GM12878 (cell line): Measurements from ENCODE around the gene KCNQ1. TPM values are rescaled to one million over a fixed set of nuclear protein-coding genes. Genes with fewer than 3 reads are reported as not detected.

ENCODE experiments used
- ATAC-seq: fragments of 200-7000 bp; cut with Tn5 transposase; 3 replicates; pipeline ENCODE4 v1.9.1; 2020; ENCODE audit warnings: mild to moderate bottlenecking, moderate library complexity
- BruUV-seq: library from RNA; stranded (reverse); fragments of 400-500 nt; replicated peaks from 2 replicates; lab custom pipeline; 2021; lab: Mats Ljungman, UMichigan
- CTCF ChIA-PET: fragments of 300-600 bp; sonication (Branson Sonifier 250); formaldehyde crosslinking; extraction: SDS; loops from one replicate; lab custom pipeline; 2021; ENCODE audit warnings: inconsistent platforms; lab: Yijun Ruan, JAX
- POLR2A ChIA-PET: fragments of 350-600 bp; formaldehyde crosslinking; extraction: SDS; loops from one replicate; lab custom pipeline; 2021; ENCODE audit warnings: inconsistent platforms; lab: Charles Lee
- RAD21 ChIA-PET: fragments of 300-600 bp; sonication (Branson Sonifier 250); formaldehyde crosslinking; loops from one replicate; lab custom pipeline; 2023; ENCODE audit warnings: antibody characterized with exemption; ENCODE audit not compliant: unreplicated experiment; lab: Charles Lee
- SMC1A ChIA-PET: fragments of 300-600 bp; sonication (Branson Sonifier 250); formaldehyde crosslinking; loops from one replicate; lab custom pipeline; 2023; ENCODE audit not compliant: unreplicated experiment, uncharacterized antibody; lab: Charles Lee
- DNase-seq: peaks from one replicate; pipeline ENCODE4 v3.0.0-alpha.2; 2011; ENCODE audit warnings: low read depth, low spot score
- FAIRE-seq: peaks from 3 replicates; lab custom pipeline; 2011; peaks lifted over from hg19 to GRCh38; lab: Jason Lieb, UNC
- H2AFZ ChIP-seq: 2 replicates; pipeline ENCODE4 v1.6.0; 2011; ENCODE audit warnings: low read depth, low read length, control low read depth; ENCODE audit not compliant: control insufficient read depth
- H3K27ac ChIP-seq: 2 replicates; pipeline ENCODE4 v1.5.1; 2011; ENCODE audit warnings: control low read depth; ENCODE audit not compliant: control insufficient read depth, insufficient read depth
- H3K27me3 ChIP-seq, 2 experiments: replicated peaks in 1 of 2; 2 replicates each; pipeline versions ENCODE4 v1.6.0 to v1.6.1; 2011; ENCODE audit warnings: low read length in 1 of 2; ENCODE audit not compliant: control insufficient read depth in 2 of 2, insufficient read depth in 2 of 2
- H3K36me3 ChIP-seq, 2 experiments: 2 replicates each; pipeline ENCODE4 v1.5.1; 2011; ENCODE audit warnings: low read length in 1 of 2; ENCODE audit not compliant: control insufficient read depth in 2 of 2, insufficient read depth in 2 of 2
- H3K4me1 ChIP-seq: 2 replicates; pipeline ENCODE4 v1.6.1; 2011; ENCODE audit warnings: mild to moderate bottlenecking, low read length, moderate library complexity, mixed read lengths; ENCODE audit not compliant: control insufficient read depth, insufficient read depth
- H3K4me2 ChIP-seq: 2 replicates; pipeline ENCODE4 v1.6.0; 2011; ENCODE audit warnings: control low read depth; ENCODE audit not compliant: control insufficient read depth, insufficient read depth
- H3K4me3 ChIP-seq: fragments of 200-600 bp; sonication (generic); 2 replicates; pipeline ENCODE4 v1.5.1; 2016
- H3K79me2 ChIP-seq: 2 replicates; pipeline ENCODE4 v1.6.0; 2011; ENCODE audit warnings: low read length; ENCODE audit not compliant: control insufficient read depth, insufficient read depth
- H3K9ac ChIP-seq: 2 replicates; pipeline ENCODE4 v1.8.0; 2011; ENCODE audit warnings: low read length, control low read depth, mixed read lengths; ENCODE audit not compliant: control insufficient read depth, insufficient read depth
- H3K9me3 ChIP-seq: replicated peaks from 3 replicates; pipeline ENCODE4 v1.5.1; 2011; ENCODE audit warnings: mild to moderate bottlenecking, low read length; ENCODE audit not compliant: control insufficient read depth, insufficient read depth
- H4K20me1 ChIP-seq: 2 replicates; pipeline ENCODE4 v1.6.0; 2011; ENCODE audit not compliant: control insufficient read depth, insufficient read depth
- CBX3 ChIP-seq: fragments of 200-600 bp; sonication (generic); IDR thresholded peaks from 2 replicates; pipeline ENCODE4 v1.6.1; 2016; ENCODE audit warnings: low read depth, borderline replicate concordance
- CHD4 ChIP-seq: fragments of 200-600 bp; sonication (generic); IDR thresholded peaks from 2 replicates; pipeline ENCODE4 v1.6.1; 2016; ENCODE audit warnings: mild to moderate bottlenecking
- E2F4 ChIP-seq: IDR thresholded peaks from 2 replicates; pipeline ENCODE4 v1.6.1; 2012; ENCODE audit warnings: low read depth, low read length, improper control_type of control experiment
- FOXM1 ChIP-seq: IDR thresholded peaks from 2 replicates; pipeline ENCODE4 v1.6.1; 2012; ENCODE audit warnings: low read depth, mild to moderate bottlenecking, inconsistent platforms, low read length, moderate library complexity
- KAT2A ChIP-seq: conservative IDR thresholded peaks from 2 replicates; pipeline ENCODE4 v1.6.1; 2011; ENCODE audit warnings: low read depth, low read length; ENCODE audit not compliant: control insufficient read depth
- NFIC ChIP-seq: IDR thresholded peaks from 2 replicates; pipeline ENCODE4 v1.6.1; 2012; ENCODE audit warnings: low read depth, mild to moderate bottlenecking, inconsistent platforms, low read length, moderate library complexity
- NR2C2 ChIP-seq: IDR thresholded peaks from 2 replicates; pipeline ENCODE4 v1.6.1; 2011; ENCODE audit warnings: borderline replicate concordance, low read depth; ENCODE audit not compliant: control insufficient read depth, insufficient read length
- NR2F1 ChIP-seq: fragments of 450-650 bp; conservative IDR thresholded peaks from 2 replicates; pipeline ENCODE4 v1.6.1; 2017; ENCODE audit warnings: mild to moderate bottlenecking
- RBBP5 ChIP-seq: fragments of 200-600 bp; sonication (generic); conservative IDR thresholded peaks from 2 replicates; pipeline ENCODE4 v1.6.1; 2016
- SIN3A ChIP-seq: IDR thresholded peaks from 2 replicates; pipeline ENCODE4 v1.6.1; 2012; ENCODE audit warnings: low read depth, low read length, improper control_type of control experiment
- WGBS: methylation state at CpG from one replicate; pipeline ENCODE4 v1.1.6; 2016; ENCODE audit warnings: low lambda C conversion rate; ENCODE audit not compliant: insufficient replicate concordance, insufficient coverage; ENCODE audit errors: missing lambda C conversion rate; 5-methylcytosine and 5-hydroxymethylcytosine counted together
- in situ Hi-C: fragments of 300-500 bp; cut with MboI; formaldehyde crosslinking; loops from 9 replicates; pipeline ENCODE4 v1.14.3; 2018; ENCODE audit warnings: mixed read lengths
- intact Hi-C: fragments of 100-400 bp; cut with micrococcal nuclease; formaldehyde crosslinking; loops from one replicate; pipeline ENCODE4 v1.14.2; 2022; ENCODE audit not compliant: unreplicated experiment
- polyA plus RNA-seq, 11 experiments: library from polyadenylated mRNA; depleted of rRNA in 4 of 11; unstranded in 6 of 11; stranded (reverse) in 5 of 11; fragments of >200 nt; fragmentation: Nextera tagmentation in 4 of 11; fragmentation: Illumina TruSeq in 1 of 11; extraction: Ambion mirVana in 4 of 11; extraction: Trizol in 1 of 11; gene quantifications; 1 replicate in 1 of 11; 2 replicates in 10 of 11; pipeline versions ENCODE4 v1.2.1 to v1.2.3, GENCODE V29; 2011 to 2016; ENCODE audit warnings: inconsistent platforms in 2 of 11, missing spikeins in 2 of 11, low read depth in 1 of 11
- total RNA-seq, 4 experiments: library from RNA; depleted of rRNA in 3 of 4; stranded (reverse); fragments of >200 nt in 3 of 4; fragmentation: Illumina TruSeq in 1 of 4; extraction: Trizol in 1 of 4; gene quantifications; 2 replicates each; pipeline versions ENCODE4 v1.2.1 to v1.2.3, GENCODE V29; 2013 to 2021
- TF ChIP-seq, protein P1 (sequence below): fragments of 450-650 bp; IDR thresholded peaks from 2 replicates; pipeline ENCODE4 v1.6.1; 2017; ENCODE audit warnings: borderline replicate concordance
- TF ChIP-seq, protein P2 (sequence below): fragments of 450-650 bp; IDR thresholded peaks from 2 replicates; pipeline ENCODE4 v1.6.1; 2017; ENCODE audit warnings: mild to moderate bottlenecking
- TF ChIP-seq, protein P3 (sequence below): IDR thresholded peaks from 2 replicates; pipeline ENCODE4 v1.6.1; 2012; ENCODE audit warnings: low read depth, low read length, improper control_type of control experiment

Gene KCNQ1
- total and polyA plus RNA-seq, 10 of the 15 experiments (the other 5 are each of a cell fraction or from before 2014, with no cell fraction given), result 0.03 to 0.15 (median 0.12) TPM; not detected in 7

- no peak for TF ChIP-seq CBX3
Measured at GRCh38 chr11:2674658-2675131, 229.9 kb downstream of the KCNQ1 start (continued).

DNA sequence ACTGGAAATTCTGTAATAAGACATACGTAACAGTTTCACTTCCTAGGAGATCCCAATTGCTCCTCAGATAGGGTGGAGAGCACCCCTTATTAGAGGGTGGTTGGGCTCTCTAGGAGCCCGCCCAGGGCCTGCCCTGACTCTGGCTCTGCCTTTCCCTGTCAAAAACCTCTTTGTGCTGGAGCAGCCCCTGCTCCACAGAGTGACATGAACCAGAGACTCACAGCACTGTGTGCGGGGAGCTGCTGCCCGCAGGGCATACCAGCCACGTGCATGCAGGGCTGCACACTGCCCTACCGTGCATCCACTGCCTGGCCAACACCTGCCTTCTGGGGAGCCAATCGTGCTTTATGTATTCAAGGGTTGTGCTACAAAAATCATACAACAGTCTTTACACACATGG is 230.7 kb downstream of the KCNQ1 start:
- CTCF ChIA-PET, result no interaction called here
- H3K4me1 ChIP-seq, result no peaks in the 10 kb centered on the region
- TF ChIP-seq FOXM1 (no peak), NFIC (no peak), E2F4 (no peak), CBX3 (no peak), NR2F1 (no peak), KAT2A (no peak), NR2C2 (no peak), SIN3A (no peak), CHD4 (no peak), RBBP5 (no peak)
- TF ChIP-seq, protein P1, sequence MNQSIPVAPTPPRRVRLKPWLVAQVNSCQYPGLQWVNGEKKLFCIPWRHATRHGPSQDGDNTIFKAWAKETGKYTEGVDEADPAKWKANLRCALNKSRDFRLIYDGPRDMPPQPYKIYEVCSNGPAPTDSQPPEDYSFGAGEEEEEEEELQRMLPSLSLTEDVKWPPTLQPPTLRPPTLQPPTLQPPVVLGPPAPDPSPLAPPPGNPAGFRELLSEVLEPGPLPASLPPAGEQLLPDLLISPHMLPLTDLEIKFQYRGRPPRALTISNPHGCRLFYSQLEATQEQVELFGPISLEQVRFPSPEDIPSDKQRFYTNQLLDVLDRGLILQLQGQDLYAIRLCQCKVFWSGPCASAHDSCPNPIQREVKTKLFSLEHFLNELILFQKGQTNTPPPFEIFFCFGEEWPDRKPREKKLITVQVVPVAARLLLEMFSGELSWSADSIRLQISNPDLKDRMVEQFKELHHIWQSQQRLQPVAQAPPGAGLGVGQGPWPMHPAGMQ, result no peak
- TF ChIP-seq, protein P2, sequence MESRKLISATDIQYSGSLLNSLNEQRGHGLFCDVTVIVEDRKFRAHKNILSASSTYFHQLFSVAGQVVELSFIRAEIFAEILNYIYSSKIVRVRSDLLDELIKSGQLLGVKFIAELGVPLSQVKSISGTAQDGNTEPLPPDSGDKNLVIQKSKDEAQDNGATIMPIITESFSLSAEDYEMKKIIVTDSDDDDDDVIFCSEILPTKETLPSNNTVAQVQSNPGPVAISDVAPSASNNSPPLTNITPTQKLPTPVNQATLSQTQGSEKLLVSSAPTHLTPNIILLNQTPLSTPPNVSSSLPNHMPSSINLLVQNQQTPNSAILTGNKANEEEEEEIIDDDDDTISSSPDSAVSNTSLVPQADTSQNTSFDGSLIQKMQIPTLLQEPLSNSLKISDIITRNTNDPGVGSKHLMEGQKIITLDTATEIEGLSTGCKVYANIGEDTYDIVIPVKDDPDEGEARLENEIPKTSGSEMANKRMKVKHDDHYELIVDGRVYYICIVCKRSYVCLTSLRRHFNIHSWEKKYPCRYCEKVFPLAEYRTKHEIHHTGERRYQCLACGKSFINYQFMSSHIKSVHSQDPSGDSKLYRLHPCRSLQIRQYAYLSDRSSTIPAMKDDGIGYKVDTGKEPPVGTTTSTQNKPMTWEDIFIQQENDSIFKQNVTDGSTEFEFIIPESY, result no peak
- TF ChIP-seq, protein P3, sequence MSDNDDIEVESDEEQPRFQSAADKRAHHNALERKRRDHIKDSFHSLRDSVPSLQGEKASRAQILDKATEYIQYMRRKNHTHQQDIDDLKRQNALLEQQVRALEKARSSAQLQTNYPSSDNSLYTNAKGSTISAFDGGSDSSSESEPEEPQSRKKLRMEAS, result no peak
- TF ChIP-seq, all 136 proteins: peak for 0
- Histone ChIP-seq H3K27me3 (no peaks in the 10 kb centered on the region), H3K9ac (no peak overlapping the region), H2AFZ (no peak overlapping the region), H3K9me3 (no peaks in the 10 kb centered on the region), H3K36me3 (no peaks in the 10 kb centered on the region), H3K27ac (no peak overlapping the region), H4K20me1 (no peaks in the 10 kb centered on the region), H3K4me3 (no peak overlapping the region), H3K4me2 (no peak overlapping the region), H3K79me2 (no peaks in the 10 kb centered on the region; the same call in 1 of the 2 replicates)
- SMC1A ChIA-PET, result no interaction called here
- RAD21 ChIA-PET, result no interaction called here
- intact Hi-C loops, result no loop called here
- BruUV-seq, result no TSS peak
- no peak for FAIRE-seq
- DNase-seq, result no peak
- POLR2A ChIA-PET, result no interaction called here
- no peak for ATAC-seq
- in situ Hi-C loops, result no loop called here
- whole genome bisulfite sequencing, result 63% methylated on average over 7 of the region's 7 CpGs
